Measurements from ENCODE around the gene CAPN3.

Gene CAPN3

DNA sequence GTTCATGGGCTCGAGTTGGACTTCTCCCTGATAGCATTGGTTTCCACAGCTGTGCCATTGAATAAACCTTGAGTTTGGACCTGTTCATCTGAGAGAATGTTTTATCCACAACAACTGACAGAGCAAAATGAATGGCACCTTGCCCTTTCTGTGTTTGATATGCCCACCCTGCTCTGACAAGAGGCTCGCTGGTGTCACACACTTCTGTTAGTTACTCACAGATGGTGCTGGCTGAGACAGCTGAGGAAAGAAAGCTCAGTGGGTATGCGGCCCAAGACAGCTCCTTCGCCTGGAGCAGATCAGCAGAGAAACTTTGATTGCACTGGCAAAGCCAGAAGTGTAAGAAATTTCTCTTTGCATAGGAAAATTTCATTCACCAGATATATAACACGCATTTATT, 2.5 kb upstream of the CAPN3 start:
- no peak for DNase-seq (ENCODE audit: low read depth)

DNA sequence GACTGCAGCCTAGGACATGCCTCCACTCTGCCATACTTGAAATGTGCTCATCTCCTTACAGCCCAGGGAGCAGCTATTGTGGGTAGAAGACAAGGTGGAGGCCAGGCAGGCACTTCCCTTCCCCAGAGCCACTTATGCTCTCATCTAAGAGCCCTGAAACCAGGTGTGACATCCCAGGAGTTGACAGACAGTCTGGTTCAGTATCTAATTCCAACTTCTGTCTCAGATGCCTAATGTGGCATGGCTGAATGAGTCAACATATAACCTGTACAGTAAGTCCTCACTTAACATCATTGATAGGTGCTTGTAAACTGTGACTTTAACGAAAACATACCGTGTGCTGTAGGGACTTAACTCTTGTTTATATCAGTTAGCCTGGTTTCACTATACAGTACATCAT, 1.2 kb upstream of the CAPN3 start:
- no peak for DNase-seq (ENCODE audit: low read depth)

DNA sequence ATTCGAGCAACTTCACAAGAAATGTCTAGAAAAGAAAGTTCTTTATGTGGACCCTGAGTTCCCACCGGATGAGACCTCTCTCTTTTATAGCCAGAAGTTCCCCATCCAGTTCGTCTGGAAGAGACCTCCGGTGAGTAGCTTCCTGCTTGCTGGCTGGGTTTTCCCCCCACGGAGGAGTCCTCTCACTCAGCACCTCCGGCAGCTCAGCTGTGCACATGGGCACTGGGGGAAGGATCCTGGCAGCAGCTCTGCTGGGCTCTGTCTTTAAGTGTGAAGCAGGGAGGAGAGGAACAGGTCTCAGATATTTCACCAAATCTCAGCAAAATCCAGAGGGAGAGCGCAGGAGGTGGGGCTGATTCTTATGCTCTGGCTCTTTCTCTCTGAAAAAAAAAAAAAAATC, 684 bp downstream of the CAPN3 start:
- DNase-seq (ENCODE audit: low read depth), result no peak

DNA sequence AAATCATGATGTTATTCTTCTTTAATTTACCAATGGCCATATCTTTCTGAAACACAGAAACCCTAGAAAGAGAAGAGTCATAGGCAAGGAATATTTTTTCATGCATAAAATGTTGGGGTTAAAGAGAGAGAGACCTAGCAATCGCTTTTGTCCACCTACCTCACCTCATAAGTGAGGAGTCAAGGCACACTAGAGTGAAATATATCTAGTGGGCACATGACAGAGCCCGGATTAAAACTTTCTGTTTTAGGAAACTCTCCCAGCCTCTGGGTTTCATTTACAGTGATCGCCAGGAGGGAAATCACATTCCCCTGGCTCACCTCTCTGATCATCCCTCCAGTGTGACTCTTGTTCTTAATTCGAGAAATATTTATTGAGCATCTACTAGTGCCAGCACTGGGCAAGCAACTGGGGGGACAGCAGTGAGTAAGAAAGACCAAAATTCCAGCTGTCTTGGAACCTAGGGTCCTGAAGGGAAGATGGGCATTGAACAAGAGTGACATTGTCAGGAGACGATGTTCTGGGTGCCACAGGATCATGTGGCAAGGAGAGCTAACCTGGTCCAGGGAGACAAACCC, 1.3 kb downstream of the CAPN3 start:
- DNase-seq (ENCODE audit: low read depth), result no peak

DNA sequence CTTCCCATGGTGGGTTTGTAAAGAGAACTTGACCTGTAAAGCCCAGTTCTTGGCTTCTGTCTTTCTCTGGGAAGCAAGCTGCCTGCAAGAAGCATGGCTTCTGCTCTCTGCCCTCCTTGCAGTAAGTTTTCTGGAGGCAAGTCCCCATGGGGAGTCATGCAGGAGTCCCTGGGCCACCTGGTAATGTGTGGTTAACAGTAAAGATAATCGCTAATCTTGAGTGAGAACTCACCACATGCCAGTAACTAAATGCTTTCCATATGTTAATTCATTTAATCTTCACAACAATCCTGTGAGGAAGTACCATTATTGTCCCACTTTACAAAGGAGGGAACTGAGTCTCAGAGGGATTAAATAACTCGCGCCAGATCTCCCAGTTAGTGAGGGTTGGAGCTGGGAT, 4.2 kb downstream of the CAPN3 start:
- DNase-seq (ENCODE audit: low read depth), result no peak

DNA sequence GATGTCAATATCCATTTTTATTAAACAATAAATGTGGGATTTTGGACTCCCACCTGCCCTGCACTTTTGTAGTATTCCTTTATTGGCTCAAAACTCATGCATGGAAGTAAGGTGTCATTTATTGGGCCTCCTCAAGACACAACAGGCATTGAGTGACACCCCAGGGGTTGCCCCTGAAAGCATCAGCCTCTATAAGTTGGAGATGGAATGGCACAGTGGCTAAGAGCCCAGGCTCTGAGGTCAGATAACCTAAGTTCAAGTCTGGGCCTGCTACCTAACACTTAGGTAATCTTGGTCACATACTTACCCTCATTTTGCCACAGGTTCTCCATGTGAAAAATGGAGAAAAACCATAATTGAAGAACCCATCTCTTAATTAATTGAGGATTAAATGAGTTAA, 4.6 kb downstream of the CAPN3 start:
- DNase-seq (ENCODE audit: low read depth), result no peak

DNA sequence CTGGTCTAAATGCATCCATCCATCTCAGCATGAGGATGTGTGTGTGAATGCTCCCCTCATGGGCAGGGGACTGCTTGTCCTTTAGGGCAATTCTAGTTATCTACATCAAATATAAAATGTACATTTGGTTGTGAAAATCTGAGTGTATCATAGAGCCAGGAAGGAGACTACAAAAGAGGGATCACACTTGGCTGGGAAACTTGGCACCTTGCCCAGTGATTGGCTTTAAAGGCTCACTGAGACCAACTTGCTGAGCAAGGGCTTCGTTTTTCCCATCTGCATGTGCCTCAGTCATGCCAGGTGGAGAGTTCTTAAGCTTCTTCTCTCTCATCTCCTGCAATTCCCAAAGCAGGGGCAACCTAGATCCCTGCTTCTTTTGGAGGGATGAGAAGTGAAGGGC, 5.2 kb downstream of the CAPN3 start:
- no peak for DNase-seq (ENCODE audit: low read depth)

DNA sequence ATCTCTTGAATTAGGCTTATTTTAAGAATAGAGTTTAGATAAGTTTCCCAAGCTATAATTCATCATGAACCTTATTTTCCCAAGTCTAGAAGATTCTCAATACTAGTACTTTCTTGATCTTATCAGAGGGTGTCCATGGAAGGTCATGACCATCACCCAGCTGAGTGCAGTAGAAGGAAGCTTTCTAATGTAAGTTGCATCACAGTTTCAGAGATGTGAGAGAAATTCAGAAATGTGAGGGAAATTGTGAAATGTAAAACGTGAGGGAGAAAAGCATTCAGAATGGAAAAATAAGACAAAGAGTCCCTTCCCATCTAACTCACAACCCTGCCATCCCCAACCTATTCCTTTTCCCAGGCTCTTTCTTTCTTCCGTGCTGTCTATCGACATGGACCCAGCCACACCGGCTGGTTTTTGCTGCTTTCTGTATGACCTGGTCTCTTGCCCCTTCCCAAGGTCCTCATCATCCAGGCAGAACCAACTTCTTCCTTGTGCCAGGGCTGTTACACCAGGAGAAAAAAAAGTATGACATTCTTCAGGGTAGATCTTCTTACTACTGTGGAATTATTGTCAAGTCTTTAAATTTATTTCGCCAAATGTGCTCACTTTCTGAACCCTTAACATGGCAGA, 6.7 kb downstream of the CAPN3 start:
- no peak for DNase-seq (ENCODE audit: low read depth)

DNA sequence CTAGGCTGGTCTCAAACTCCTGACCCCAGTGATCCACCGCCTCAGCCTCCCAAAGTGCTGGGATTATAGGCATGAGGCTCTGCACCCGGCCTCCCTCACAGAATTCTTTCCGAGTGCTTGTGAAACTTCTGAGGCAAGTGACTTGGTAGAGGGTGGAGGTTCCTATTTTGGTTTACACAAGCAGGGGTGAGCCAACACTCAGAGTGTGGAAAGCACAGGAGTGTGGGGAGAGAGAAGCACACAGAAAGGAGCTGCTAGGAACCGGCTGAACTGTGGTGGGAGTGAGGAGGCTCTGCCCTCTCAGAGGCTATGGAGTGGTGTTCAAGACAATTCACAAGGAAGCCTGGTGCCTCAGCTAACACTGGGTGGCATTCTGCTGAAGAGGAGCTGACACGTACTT, 7.7 kb downstream of the CAPN3 start:
- DNase-seq (ENCODE audit: low read depth), result no peak

DNA sequence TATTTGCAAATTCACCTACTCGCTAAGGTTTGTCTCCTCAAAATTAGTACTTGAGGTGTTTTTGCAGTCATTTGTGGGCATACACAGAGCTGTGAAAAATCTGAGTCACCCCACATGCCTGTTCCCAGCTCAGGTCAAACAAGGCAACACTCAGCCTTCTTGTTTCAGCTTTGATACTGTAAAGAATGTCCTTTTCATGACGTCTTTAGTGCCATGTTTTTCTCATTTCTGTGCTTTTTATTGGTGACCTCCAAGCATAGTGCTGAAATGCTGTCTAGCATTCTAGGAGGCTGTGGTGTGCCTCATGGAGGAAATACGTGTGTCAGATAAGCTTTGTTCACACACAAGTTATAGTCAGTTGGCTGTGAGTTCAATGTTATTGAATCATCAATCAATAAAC, 8.8 kb downstream of the CAPN3 start:
- no peak for DNase-seq (ENCODE audit: low read depth)

DNA sequence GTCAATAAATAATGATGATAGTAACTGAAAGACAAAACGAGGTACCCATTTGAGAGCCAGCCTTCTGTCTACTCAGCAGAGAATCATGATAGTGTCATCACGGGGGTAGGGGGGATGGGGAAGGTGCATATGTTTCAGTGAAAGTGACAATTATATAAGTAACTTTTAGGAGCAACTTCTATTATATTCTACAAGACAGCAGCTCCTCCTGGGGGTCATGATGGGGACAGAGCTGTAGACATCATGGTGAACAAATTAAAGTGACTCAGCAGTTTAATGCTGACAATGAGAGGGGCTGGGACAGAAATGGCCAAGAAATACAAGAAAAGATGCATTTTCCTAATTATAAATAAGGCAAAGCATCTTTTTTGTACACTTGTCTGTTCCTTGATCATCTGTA, 11.8 kb downstream of the CAPN3 start:
- no peak for DNase-seq (ENCODE audit: low read depth)

DNA sequence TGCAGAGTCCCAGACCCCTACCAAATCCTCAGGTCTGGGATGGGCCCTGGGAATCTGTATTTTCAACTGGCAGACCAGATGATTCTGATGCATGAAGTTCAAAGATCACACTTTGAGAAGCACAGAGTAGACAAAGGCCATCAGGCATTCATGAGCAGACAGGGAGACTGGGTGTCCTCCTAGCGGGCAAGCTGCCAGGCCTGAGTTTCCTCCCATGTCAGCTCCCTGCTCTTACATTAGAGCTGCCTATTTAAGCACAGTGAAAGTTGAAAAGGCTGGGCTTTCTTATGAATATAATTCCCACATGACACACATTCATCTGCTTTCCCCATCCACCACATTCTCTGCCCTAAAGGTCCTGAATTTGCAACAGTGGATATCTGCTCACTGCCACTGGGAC, 14.0 kb downstream of the CAPN3 start:
- no peak for DNase-seq (ENCODE audit: low read depth)

DNA sequence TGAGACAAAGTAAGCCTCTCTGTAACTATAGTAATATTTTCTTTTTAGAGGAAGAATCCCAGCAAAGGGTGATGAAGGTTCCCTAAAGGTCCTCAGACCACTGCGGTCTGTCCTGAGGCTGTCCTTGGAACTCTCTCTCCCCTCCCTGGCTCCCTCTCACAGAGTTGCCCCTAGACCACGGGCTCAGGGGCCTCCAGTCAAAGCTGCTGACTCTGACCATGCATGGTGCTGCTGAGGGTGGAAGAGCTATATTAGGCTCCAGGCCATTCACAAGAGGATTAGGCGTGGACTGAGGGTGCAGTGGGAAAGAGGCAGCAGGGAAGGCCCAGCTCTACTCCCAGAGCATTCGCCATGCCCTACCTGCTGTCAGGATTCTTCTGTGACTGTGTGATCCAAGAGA, 14.6 kb downstream of the CAPN3 start:
- DNase-seq (ENCODE audit: low read depth), result no peak

DNA sequence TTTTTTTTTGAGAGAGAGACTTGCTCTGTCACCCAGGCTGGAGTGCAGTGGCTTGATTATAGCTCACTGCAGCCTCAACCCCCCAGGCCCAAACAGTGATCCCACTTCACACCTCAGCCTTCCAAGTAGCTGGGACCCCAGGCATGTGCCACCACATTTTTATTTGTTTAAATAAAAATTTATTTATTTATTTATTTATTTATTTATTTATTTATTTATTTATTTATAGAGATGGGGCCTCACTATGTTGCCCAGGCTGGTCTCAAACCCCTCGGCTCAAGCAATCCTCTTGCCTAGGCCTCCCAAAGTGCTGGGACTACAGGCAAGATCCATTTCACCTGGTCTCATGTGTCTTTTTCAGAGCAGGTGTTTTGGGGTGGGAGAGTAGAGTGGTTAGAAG, 15.5 kb downstream of the CAPN3 start:
- no peak for DNase-seq (ENCODE audit: low read depth)

DNA sequence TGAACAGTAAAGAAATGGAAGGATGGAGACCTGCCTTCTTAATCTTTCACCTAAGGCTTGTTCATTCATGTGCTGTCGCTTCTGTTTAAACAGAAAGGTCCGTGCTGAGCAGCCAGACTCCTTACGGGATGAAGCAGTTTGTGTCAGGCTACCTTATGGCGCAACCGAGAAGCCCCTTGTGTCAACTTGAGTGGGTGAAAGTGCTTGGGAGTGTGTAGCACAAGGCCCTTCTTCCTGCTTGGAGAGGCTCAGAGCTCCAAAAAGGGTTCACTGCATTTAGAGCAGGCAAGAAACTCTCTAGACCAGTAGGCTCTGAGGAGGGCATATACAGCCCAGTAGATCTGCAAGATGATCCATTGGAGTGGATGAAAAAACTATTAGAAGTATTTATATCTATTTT, 16.0 kb downstream of the CAPN3 start:
- no peak for DNase-seq (ENCODE audit: low read depth)

DNA sequence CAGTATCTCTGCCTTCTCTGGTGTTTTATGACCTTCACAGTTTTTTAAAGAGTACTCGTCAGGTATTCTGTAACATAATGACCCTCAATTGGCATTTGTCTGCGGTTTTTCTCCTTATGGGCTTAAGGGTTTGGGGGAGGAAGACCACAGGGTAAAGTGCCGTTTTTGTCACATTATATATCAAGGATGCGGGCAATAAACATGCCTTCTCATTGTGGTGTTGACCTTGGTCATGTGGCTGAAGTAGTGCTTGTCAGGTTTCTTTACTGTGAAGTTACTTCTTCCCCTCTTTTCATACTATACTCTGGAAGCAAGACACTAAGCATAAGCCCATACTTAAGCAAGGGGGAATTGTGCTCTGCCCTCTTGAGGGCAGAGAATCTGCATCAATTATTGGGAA, 16.6 kb downstream of the CAPN3 start:
- DNase-seq (ENCODE audit: low read depth), result no peak

DNA sequence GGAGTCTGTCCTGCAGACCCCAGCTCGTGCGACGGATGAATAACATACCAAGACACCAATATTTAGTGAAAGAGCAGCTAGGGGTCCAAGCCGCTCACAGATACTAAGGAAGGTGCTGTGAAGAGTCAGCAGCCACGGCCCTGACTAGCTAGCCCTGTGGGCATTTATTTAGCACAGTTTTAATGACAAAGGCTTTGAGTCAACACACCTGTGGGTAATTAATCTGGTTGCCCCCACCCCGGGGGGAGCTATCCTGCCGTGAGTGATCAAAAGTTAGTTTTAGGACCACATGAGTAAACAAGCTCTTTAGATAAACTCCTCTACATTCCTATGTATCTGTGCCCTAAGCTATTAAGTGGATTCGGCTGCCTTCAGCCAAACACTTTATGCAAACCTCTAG, 18.7 kb downstream of the CAPN3 start:
- no peak for DNase-seq (ENCODE audit: low read depth)

DNA sequence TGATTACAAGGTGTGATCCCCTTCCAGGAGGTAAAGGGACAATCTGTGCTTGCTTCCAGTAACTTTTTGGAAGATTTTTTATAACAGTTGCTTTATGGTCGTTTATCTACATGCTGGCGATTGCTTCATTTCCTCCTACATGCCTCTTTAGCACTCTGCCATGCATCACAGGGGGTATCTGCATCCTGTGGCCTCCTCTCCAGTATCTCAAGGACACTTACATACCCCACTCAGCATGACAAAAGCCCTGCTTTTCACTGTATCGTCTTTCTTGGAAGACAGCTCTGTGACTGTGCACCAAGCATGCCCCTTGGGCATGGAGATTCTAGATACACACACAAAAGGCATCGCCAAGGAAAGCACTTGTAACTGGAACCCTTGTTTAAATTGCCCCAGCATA, 25.3 kb downstream of the CAPN3 start:
- no peak for DNase-seq (ENCODE audit: low read depth)

DNA sequence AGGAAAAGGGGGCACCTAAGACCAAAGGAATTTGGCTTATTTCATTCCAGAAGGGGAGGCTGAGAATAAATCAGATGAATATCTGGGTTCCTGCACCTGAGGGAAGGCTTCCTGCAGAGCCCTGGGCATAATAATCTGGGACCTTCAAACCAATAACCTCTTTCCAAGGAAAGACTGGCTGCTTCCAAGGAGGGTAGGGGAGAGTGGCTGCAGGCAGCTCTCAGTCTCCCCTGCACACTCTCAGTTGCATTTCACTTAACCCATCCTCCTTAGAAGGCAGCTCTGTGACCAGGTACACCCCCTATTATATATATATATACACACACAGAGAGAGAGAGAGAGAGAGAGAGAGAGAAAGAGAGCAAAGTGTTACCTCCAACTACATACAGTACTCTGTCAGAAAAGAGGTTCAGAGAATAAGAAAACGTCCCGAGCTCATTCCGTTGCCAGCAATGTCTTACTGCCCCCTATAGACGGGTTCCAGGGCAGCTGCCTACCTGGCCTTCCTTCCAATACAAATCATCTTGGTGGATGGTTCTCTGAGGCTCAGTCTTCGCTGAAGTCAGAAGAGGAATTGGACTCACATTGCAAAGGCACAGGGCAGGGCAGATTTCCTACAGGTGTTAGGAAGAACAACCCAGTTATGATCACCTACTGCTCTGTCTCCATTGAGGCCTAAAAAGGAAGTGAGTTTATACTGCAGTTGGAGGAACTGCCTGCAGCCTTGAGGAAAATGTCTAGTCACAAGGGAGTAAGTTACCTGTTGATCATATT, 26.1 kb downstream of the CAPN3 start:
- DNase-seq (ENCODE audit: low read depth), result no peak

DNA sequence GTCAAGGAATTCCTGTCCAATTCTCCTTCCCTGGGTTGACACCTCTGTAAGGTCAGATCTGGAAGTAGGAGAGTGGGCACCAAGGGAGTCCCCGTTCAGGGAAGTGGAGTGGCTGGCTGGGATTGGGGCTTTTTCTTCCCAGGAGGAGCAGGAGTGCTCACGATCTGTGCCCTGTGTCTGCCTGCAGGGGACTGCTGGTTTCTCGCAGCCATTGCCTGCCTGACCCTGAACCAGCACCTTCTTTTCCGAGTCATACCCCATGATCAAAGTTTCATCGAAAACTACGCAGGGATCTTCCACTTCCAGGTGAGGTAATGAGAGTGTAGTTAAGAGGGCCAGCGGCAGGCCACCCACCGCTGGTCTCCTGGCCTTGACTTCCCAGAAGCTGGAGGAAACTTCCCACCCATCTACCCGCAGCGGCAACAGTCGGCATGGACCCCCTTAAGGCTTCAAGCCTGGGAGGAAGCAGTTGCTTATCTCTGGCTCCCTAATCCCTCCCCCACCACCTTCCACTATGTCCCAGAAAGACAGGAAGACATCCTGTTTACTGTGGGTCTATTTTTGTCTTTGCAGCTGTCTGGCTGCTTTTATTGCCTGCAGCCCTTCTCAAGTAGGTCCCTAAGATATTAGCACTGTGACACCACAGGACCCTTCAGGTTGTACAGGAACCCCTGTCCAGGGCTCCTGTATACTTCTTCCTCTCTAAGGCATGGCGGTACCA, 26.8 kb downstream of the CAPN3 start:
- DNase-seq (ENCODE audit: low read depth), result no peak

DNA sequence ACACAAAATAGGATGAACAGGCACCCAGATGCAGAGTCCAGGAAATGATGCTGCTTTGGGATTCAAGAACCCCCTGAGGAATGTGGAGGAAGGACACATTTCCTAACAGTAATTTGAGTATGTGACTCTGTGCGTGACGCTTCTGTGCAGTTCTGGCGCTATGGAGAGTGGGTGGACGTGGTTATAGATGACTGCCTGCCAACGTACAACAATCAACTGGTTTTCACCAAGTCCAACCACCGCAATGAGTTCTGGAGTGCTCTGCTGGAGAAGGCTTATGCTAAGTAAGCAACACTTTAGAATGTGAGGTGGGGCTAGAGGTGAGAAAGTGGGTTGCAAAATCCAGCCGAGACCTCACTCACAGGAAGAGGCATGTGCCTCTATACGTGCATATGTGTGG, 28.3 kb downstream of the CAPN3 start:
- DNase-seq (ENCODE audit: low read depth), result no peak

DNA sequence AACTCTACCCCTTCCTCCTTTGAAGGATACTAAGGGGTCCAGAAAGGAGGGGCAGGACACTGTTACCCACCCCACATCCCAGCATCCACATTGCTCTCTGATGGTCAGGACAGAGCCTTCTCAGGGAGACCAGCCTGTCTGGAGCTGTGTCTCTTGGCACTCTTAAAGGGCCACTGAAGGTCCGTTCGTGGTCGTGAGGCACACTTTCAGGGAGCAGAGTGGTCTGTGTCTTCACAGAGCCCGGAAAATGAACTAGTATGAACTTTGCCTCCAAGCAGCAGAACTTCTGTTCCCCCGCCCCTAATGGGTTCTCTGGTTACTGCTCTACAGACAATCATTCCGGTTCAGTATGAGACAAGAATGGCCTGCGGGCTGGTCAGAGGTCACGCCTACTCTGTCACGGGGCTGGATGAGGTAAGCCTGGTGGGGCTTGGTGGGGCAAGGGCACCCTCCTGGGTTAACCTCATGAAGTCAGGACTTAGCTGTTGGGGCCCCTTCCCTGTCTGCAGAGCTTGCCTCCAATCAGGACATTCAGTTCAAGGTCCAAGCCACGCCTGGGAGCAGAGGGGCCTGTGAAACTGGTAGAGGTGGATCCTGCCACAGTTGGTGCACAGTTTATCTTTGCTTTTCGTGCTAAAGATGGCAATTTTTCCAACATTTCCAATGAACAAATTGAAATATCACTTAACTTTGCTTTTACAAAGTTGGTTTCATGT, 33.2 kb downstream of the CAPN3 start:
- no peak for DNase-seq (ENCODE audit: low read depth)

DNA sequence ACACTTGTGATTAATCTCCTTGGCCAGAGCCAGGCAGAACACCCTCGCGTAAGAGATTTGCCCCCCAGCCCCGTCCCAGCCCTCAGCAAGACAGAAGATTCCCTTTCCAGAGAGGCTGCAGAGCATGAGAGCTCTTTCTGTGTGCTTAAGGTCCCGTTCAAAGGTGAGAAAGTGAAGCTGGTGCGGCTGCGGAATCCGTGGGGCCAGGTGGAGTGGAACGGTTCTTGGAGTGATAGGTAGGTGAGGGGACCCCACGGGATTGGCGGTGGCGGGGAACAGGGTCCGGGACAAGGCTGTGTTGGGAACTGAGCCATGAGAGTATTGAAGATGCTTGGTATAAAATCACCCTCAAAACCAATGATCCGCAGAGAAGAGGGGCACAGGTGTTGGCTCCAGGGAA, 34.8 kb downstream of the CAPN3 start:
- DNase-seq (ENCODE audit: low read depth), result no peak

All from GM04503 (cell line).